HCT116 (cell line): Measurements from ENCODE around the gene HIVEP1.

ENCODE experiments used
- CEBPB ChIP-seq: IDR thresholded peaks from 2 replicates; pipeline ENCODE4 v1.6.1; 2012; ENCODE audit warnings: low read depth
- EZH2phosphoT487 ChIP-seq: fragments of 200-600 bp; IDR thresholded peaks from 2 replicates; pipeline ENCODE4 v1.6.1; 2018; ENCODE audit warnings: antibody characterized with exemption, borderline replicate concordance
- POLR2A ChIP-seq: IDR thresholded peaks from 2 replicates; pipeline ENCODE4 v1.7.0; 2011; ENCODE audit warnings: borderline replicate concordance; ENCODE audit not compliant: insufficient read depth, insufficient read length; ENCODE audit errors: extremely low read depth
- RAD21 ChIP-seq: IDR thresholded peaks from 2 replicates; pipeline ENCODE4 v1.6.1; 2012; ENCODE audit warnings: low read depth, mild to moderate bottlenecking

DNA sequence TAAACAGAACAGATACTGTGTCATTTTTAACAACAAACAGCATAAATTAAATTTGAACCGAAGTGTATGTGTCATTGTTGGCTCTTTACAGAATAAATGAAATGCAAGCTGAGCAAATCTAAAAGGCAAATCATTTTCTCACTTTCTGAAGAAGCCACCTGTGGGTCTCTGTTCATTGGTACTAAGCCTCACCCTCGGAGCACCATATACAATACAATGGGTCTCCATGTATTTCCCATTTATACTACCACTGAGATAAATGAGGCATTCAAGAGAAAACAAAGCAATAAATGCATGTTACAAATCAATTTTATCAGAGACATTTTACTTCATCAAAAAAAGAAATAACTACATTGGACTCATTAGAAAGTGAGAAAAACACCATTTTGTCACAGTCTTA is 38.9 kb upstream of the HIVEP1 start:
- TF ChIP-seq CEBPB (no peak), EZH2phosphoT487 (no peak), POLR2A (no peak), RAD21 (no peak)
